GM19467 (cell line): ENCODE results near the gene SOX2.

Source experiments
- ATAC-seq: cut with Tn5 transposase; IDR thresholded peaks from one replicate; pipeline ENCODE4 v1.9.1; 2021; ENCODE audit warnings: mild to moderate bottlenecking, moderate library complexity; ENCODE audit not compliant: unreplicated experiment

SOX2 gene

GRCh38 chr3:181711325-181712135 lies at the start of gene SOX2:
Gene SOX2, plus strand, starts transcription at chr3:181711925. Its CDS starts 436 bp downstream, at chr3:181712361.
- ATAC-seq = peak; percentile 52

- peak; percentile 76 for ATAC-seq
Measured at GRCh38 chr3:181683563-181683962, 28.2 kb upstream of the SOX2 start.

- no peak for ATAC-seq
Measured at GRCh38 chr3:181687190-181687589, 24.5 kb upstream of the SOX2 start.

GRCh38 chr3:181687731-181688130 lies 24.0 kb upstream of the SOX2 start:
- ATAC-seq = no peak

GRCh38 chr3:181689546-181689945 lies 22.2 kb upstream of the SOX2 start:
- ATAC-seq = no peak

- no peak for ATAC-seq
Measured at GRCh38 chr3:181690769-181691168, 21.0 kb upstream of the SOX2 start.

GRCh38 chr3:181691901-181692300 lies 19.8 kb upstream of the SOX2 start:
- ATAC-seq = no peak

- ATAC-seq = no peak
Measured at GRCh38 chr3:181692311-181693145, 19.2 kb upstream of the SOX2 start.

- ATAC-seq = no peak
Measured at GRCh38 chr3:181693280-181693679, 18.4 kb upstream of the SOX2 start.

GRCh38 chr3:181694805-181695660 lies 16.7 kb upstream of the SOX2 start:
- no peak for ATAC-seq

- ATAC-seq = no peak
Measured at GRCh38 chr3:181695661-181696491, 15.8 kb upstream of the SOX2 start.

GRCh38 chr3:181696626-181697230 lies 15.0 kb upstream of the SOX2 start:
- ATAC-seq = no peak

GRCh38 chr3:181698263-181698954 lies 13.3 kb upstream of the SOX2 start:
- ATAC-seq = no peak

GRCh38 chr3:181699171-181699903 lies 12.4 kb upstream of the SOX2 start:
- no peak for ATAC-seq

GRCh38 chr3:181700168-181701087 lies 11.3 kb upstream of the SOX2 start:
- peak; percentile 67 for ATAC-seq

- ATAC-seq = no peak
Measured at GRCh38 chr3:181701096-181701495, 10.6 kb upstream of the SOX2 start.
